ENCODE data around the gene FAM227B. TPM values are rescaled to one million over a fixed set of nuclear protein-coding genes. Genes with fewer than 3 reads are reported as not detected.
A peak's percentile ranks its signal among the peaks of the same experiment; 100 is the strongest.
"Not testable (repeated sequence)": the region's sequence is repeated elsewhere in the genome, so short reads cannot be mapped to it uniquely, and the experiment has no call there.

FAM227B gene
- total RNA-seq, 1 donor = 3.2 TPM

DNA sequence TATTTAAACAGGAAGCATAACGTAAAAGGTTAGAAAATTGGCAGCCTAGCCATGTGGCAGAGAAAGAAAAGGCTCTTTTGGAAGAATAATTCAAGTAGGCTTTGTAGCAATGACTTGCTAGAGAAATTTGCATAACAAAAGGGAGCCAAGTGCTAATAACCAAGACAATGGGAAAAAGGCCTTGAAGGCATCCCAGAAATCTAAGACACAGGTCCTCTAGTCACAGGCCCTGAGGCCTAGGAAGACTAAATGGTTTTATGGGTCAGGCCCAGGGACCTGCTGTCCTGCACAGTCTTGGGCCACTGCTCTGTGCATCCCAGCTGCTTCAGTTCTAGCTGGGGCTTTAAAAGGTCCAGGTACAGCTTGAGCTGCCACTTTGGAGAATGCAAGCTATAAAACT is 119.0 kb downstream of the FAM227B start:
- no peak for DNase-seq (ENCODE audit: low read depth in 2 of 3, low spot score in 2 of 3)

DNA sequence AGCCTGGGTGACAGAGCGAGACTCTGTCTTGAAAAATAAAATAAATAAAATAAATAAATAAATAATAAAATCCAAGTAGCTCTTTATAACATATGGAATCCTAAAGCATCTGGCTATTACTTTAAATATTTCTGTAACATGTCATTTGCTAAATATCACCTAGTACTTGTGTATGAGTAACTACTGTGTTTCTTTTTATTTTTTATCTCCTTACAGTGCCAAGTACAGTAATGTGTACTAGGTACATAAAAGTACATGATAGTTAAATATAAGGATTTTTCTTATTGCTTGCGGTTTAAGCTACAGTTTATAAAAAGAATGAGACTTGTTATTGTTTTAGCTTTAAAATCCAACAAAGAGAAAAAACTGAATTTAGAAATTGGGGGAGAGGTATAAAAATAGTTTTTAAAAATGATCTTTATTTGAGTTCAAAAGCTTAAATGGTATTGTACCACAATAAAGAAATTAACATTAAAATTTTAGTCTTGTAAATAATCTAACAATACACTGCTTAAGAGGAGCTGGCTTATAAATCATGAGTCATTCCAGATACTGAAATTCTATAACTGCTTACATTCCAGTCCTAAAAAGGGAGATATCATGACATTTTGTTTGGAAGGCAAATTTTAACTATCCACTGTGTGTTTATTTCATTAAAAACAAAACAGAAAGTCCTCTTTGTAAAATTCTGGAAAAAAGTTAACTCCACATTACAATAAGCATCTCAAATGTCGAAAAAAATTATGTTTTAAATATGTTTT is 124.4 kb downstream of the FAM227B start:
- no peak for DNase-seq (ENCODE audit: low read depth in 2 of 3, low spot score in 2 of 3)

DNA sequence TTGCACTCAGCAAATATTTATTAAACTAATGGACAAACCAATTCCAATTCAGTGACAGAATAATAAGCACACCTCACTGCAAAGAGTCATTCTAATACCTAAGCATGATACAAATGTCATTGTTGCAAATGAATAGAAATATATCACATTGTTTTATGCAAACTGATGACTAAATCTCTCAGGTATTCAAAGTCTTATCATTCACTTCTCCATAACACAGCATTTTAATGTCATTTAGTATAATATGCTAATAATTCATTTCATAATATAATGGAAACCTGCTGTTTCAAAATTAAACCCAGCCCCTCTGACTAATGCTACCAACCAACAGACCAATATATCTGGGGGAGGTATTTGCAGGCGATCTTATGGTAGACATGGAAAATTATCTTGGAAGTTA is 125.8 kb downstream of the FAM227B start:
- no peak for DNase-seq (ENCODE audit: low read depth in 2 of 3, low spot score in 2 of 3)

DNA sequence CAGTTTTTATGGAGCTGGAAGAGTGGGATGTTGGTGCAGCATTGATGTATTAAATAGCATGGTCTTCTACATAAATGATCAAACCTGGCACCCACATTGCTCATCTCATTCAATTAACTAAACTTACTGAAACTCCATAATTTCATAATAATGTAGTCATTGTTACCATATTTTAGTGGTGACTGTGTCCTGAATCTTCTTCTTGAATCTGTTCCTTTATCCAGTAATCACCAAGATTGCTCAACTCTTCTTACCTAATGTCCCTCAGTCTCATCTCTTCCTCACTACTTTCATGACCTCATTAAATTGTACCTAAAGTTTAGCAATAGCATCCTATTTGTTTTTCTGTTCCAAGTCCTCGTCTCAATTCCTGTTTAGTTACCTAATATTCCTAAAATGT is 127.8 kb downstream of the FAM227B start:
- no peak for DNase-seq (ENCODE audit: low read depth in 2 of 3, low spot score in 2 of 3)

DNA sequence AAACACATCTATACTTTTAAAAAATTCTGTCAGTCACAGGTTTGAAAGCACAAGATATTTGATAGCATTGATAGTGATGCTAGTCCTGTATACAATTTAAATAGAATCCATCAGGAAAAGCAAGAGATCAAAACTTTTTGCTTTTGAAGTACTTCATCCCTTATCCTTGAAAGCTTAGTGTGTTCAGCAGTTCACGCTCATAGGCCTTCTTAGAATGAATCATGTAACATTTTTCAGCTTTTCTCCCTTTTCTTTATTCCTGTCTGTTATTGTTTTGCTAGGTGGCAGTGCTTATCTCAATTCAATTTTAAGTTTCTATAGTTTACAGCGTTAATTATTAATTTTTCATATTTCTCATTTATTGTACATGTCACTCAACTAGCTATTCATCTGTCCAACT is 128.5 kb downstream of the FAM227B start:
- DNase-seq (ENCODE audit: low read depth in 2 of 3, low spot score in 2 of 3) = no peak

DNA sequence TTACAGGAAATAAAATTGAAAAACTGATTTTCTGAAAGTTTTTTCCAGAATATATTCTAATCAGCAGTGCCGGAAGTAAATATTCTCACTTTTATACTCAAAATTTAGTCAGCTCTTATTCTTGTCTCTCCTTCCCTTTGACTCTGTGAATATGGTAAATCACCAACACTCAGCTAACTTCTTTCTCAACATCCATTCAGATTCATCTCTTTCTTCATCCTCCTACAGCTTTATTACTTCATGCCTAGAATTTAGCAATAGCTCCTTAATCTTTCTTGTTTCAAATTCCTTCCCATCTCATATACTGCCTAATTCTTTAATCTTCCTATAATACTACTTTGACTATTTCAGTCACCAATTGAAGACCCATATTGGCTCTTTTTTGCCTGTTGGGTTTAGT is 129.7 kb downstream of the FAM227B start:
- no peak for DNase-seq (ENCODE audit: low read depth in 2 of 3, low spot score in 2 of 3)

DNA sequence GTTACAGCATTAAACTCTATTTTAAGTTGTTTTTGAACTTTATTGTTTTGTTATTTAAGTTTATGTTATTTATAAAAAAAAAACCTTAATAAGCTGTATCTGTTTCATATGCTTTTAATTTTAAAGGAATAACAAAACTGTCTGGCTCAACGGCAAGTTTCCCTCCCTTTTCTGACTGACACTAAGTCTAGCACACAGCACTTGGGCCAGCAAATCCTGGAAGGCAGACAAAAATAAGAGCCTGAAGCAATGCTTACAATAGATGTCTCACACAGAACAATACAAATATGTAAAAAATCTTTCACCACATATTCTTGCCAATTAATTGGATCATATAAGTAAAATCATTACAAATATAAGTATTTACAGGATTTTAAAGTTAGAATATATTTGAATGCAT is 135.2 kb downstream of the FAM227B start:
- DNase-seq (ENCODE audit: low read depth in 2 of 3, low spot score in 2 of 3) = not testable (repeated sequence)

DNA sequence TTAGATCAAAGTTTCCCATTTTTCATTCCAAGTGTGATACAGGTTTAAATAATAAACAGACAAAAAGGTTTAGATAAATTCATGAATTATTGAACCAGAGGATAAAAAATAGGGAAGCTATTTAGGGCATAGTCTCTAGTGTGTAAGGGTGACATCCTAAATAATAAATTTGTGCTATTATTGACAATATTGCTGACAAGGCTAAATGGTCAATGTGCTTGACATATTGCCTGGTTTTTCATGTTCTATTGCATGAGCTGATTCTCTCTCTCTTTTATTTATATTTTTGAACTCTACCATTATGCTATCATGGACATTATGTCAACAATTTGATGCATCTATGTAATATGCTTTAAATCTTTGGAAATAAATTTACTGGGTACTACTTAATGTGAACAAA is 141.6 kb downstream of the FAM227B start:
- DNase-seq (ENCODE audit: low read depth in 2 of 3, low spot score in 2 of 3) = not testable (repeated sequence)

DNA sequence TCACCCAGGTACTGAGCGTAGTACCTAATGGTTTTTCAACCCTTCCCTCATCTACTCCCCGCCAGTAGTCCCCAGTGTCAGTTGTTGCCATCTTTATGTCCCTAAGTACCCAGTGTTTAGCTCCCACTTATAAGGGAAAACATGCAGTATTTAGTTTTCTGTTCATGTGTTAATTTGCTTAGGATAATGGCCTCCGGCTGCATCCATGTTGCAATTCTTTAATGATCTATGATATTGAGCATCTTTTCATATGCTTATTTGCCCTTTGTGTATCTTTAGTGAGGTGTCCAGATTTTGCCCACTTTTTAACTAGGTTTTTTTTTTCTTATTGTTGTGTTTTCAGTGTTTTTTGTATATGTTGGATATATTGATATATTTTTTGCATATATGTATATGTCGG is 142.6 kb downstream of the FAM227B start:
- DNase-seq (ENCODE audit: low read depth in 2 of 3, low spot score in 2 of 3) = not testable (repeated sequence)

DNA sequence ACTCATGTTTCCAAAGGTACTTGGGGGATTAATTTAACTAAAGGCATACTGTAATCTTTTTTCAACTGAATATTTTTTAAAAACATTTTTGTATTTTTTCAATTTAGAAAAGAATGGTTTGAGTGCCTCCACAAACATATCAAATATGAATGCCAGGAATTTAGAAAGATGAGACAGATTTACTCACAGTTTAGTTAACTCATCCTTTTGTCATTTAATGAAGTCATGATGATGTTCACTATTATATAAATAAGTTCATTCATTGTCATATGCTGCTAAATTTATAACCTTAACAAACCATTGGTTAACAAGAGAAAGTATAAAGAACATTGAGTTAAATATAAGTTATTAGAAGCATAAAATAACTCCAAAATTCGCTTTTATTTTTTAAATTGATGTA is 147.6 kb downstream of the FAM227B start:
- no peak for DNase-seq (ENCODE audit: low read depth in 2 of 3, low spot score in 2 of 3)

DNA sequence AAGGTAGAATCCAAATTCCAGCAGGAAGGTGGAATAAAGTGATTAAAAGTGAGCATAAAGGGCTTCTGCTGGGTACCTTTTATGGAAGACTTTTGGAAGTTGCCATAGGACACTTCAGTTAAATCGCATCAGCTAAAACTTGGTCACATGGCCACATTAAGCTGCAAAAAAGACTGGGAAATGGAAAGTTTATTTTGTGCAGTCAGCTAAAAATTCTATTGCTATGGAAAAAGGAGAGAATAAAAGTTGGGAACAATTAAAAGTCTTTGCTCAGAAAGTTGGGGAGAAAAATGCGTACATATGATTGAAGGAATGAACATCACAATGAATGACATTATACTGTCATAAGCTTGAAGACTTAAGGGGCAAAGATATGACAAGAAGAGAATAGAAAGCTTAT is 148.3 kb downstream of the FAM227B start:
- no peak for DNase-seq (ENCODE audit: low read depth in 2 of 3, low spot score in 2 of 3)

DNA sequence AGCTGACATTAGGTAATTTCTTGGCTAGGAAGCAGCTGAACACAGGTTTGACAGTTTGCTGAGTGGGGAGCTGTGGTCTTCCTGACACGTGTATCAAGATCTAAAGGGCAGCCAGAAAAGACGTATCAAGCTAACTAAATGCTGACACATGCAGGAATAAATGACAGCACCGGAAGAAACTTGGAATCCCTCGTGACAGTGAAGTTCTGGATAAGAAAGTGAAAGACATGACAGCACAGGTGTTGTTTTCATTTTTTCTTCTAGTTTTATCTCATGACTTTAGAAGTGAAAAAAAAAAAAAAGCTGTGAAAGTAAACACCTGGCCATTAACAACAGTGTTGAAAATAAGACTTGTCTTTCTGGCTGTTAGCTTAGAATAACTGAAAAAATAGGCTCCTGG is 148.9 kb downstream of the FAM227B start:
- peak in 1 of 3 donors; percentile 47 for DNase-seq (ENCODE audit: low read depth in 2 of 3, low spot score in 2 of 3)

DNA sequence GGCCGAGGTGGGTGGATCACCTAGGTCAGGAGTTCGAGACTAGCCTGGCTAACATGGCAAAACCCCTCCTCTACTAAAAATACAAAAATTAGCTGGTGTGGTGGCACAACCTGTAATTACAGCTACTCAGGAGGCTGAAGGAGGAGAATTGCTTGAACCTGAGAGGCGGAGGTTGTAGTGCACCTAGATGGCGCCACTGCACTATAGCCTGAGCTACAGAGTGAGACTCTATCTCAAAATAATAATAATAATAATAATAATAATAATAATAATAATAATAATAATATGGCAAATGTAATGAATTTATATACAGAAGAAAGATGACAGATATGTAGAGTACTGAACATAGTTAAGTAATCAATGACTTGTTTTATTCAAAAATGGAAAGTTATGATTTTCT is 149.4 kb downstream of the FAM227B start:
- peak in 1 of 3 donors; percentile 16 for DNase-seq (ENCODE audit: low read depth in 2 of 3, low spot score in 2 of 3)

DNA sequence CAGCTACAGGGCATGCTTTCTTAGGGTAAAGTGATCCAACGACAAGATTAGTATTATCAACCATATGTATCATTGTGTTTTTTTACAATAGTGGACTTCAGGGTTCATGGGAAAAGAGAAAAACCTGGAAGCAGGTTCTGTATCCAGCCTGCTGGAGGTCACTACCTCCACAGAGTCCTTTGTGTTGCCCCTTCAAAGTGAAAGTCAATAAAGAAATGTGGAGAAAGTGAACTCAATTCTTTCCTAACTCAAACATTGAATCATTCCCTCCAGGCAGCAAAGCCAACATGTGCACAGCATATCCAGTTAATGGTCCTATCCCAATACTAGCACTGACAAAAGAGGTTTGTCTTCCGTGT is 152.2 kb downstream of the FAM227B start:
- no peak for DNase-seq (ENCODE audit: low read depth in 2 of 3, low spot score in 2 of 3)

DNA sequence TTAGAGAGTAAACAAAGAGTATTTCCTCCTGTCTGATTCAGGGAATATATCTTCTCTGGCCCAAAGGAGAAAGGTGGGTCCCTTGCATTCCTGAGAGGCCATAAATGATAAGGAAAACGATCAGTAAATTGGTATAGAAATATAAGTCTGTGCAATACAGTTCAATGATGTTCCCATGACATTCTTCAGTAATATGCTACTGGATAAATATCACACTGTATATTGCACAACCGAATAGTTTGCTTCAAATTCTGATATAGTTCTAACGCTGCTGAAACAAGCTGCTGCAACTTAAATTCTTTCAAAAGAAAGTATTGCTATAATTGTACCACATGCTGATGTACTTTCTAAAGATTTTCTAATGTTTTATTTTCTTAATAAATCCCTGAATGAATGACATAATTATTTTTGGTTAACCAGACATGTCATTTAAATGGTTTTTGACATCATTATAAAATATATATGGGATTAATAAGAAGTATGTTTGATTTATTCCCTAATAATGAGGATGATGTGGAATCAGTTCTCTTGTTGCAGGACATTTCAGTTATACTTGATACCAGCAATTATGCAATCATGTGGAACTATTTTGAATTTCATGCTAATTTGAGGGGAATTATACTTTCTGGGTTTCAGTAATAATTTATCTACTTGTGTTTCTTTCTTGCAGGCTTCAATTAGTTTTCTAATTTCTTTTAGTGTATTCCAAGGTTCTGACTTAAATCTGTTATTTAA is 152.7 kb downstream of the FAM227B start:
- DNase-seq (ENCODE audit: low read depth in 2 of 3, low spot score in 2 of 3) = no peak

DNA sequence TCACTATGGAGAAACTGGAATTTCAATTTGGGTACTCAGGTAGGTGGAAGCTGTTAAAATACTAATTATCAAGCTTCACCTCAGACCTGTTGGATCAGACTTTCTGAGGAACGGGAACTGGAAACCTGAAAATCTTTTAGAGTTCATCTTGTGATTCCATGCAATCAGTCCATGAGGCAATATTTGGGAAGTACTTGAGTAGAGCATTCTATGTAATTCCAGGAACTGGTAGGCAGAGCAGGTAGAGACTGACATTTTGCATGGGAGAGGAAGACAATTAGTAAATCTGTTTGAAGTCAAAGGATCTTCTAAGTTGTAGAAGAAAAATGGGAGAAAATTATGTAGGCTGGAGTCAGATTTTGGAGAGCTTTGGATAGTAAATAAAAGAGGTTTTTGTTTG is 154.5 kb downstream of the FAM227B start:
- no peak for DNase-seq (ENCODE audit: low read depth in 2 of 3, low spot score in 2 of 3)

DNA sequence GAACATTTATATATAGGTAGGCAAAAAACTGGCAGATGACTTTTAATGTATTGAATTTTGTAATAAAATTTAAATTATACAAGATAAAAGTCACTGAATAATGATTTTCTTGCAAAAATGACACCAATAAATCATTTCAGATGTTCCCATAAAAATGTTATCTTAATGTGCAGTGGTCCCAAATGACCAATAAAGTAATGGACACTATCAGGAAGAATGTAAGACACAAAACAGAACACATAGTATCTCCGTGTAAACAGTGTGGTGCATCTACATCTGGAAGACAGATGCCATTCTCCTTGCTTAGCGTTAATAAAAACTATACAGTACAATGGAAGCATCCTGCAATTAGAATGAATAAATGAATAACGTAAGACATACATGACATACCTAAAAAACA is 156.1 kb downstream of the FAM227B start:
- DNase-seq (ENCODE audit: low read depth in 2 of 3, low spot score in 2 of 3) = no peak

DNA sequence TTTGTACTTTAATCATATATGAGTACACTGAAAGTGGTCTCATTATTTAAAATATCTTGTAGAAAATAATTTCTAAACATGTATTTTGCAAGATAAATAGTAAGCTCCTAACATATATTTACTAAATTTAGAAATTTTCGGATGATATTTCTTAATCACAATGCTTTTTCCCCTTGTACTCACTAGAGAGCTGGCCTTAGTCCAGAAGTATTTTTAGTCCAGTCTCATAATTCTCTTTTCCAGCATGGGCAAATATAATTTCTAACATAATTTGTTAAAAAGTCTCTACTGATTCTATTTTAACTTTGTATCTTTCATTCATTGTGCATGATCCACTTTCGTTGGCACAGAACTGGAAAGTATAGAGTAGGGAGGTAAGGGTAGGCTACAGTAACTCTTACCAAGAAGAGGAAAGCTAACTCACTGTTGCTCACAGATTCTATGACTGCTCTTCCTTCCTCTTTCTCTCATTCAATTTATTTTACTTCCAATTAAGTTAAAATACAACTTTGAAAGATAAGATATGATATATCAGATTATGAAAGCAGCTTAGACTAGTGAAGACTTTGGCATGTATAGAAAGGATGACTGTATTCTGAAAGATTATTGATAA is 158.3 kb downstream of the FAM227B start:
- DNase-seq (ENCODE audit: low read depth in 2 of 3, low spot score in 2 of 3) = peak in 1 of 3 donors; percentile 52

DNA sequence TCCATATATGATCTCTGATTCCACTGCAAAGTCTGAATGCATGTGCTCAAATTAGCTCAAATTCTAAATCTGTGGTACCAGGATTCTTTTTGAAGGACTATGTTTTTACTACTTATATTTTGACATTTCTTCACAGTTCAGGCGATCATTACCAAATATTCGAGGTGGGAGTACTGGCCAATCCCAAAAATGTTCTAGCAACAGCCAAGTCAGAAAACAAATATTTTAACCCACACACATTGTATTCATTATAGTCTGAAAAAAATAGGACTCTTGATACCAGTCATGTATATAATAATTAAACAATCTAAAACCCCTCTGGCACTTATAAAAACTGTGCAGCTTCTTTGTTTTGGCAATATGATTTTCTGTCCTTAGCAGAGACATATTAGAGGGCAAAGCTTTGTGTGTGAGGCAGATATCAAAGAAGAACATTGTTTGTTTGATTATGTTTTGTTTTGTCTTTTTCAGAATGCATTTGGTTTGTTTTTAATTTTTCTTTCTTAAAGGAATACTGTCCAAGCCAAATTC is 160.1 kb downstream of the FAM227B start:
- no peak for DNase-seq (ENCODE audit: low read depth in 2 of 3, low spot score in 2 of 3)

DNA sequence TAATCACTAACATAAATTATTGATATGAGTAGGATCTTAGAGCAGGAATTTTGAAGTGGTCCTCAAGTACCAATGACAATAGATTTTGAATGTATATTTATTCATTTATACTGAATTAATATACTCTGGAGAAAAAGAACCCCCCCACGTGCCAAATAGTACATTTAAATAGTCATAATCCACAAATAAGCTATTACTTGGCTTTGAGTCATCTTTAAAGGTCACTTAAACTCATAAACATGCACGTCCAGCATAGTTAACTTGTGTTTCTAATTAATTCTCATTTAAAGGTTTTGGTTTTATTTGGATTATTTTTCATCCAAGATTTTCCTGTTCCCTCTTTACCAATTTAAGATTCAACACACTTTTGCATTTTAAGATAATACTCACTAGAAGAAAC is 162.5 kb downstream of the FAM227B start:
- DNase-seq (ENCODE audit: low read depth in 2 of 3, low spot score in 2 of 3) = no peak

DNA sequence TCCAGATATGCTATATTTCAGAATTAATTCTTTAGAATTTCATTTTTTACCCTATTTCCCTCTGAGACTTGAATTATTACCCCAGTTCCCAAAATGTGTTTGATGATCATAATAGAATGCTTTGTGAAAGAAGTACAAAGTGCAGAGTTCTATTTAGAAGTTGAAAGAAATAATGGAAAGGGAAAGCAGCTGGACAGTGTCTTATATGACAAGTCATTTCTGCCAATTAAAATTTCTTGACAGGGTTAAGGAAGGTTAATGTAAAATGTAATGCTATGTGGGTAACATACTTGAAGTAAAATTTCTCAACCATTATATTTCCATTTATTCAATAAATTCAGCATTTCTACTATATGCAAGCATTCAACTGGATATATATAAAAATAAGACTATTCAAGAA is 164.5 kb downstream of the FAM227B start:
- DNase-seq (ENCODE audit: low read depth in 2 of 3, low spot score in 2 of 3) = no peak

DNA sequence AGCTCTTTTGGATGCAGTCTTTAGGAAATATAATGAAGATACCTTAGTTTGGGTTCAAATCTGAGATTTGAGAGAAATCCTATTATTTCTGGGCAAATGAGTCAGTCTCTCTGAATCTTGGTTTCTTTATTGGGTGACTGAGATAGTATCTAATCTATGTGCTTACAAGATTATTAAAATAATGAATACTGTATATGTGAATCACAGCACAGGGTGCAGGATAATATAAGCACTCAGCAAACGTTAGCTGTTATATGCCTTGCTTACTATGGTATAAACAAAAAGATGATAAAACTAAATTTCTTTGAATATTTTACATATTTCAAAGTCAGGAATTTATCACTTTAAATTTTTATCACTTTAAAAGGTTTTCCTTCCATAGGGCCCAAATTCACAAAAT is 168.0 kb downstream of the FAM227B start:
- no peak for DNase-seq (ENCODE audit: low read depth in 2 of 3, low spot score in 2 of 3)

Data from hematopoietic multipotent progenitor cell (in vitro differentiated cells).